GM11168 (cell line): Measurements from ENCODE around the gene CDK14.

Experiments used
- in situ Hi-C: fragments of 300-500 bp; cut with MboI; formaldehyde crosslinking; loops from one replicate; pipeline ENCODE4 v1.12.0; 2022; ENCODE audit warnings: low sequenced_read_pairs; ENCODE audit not compliant: unreplicated experiment

CDK14 gene

GRCh38 chr7:90675982-90676381 is 79.9 kb downstream of the CDK14 start:
- in situ Hi-C loops, result no loop called here

GRCh38 chr7:90677486-90678404 is 81.6 kb downstream of the CDK14 start:
- in situ Hi-C loops, result no loop called here

GRCh38 chr7:90678986-90679385 is 82.9 kb downstream of the CDK14 start:
- in situ Hi-C loops, result no loop called here

- in situ Hi-C loops, result no loop called here
Measured at GRCh38 chr7:90680484-90680883, 84.4 kb downstream of the CDK14 start.

- in situ Hi-C loops, result no loop called here
Measured at GRCh38 chr7:90681336-90682022, 85.4 kb downstream of the CDK14 start.

GRCh38 chr7:90686146-90686545 is 90.0 kb downstream of the CDK14 start:
- in situ Hi-C loops, result no loop called here

GRCh38 chr7:90688810-90689209 is 92.7 kb downstream of the CDK14 start:
- in situ Hi-C loops, result no loop called here

GRCh38 chr7:90689260-90689659 is 93.1 kb downstream of the CDK14 start:
- in situ Hi-C loops, result no loop called here

GRCh38 chr7:90690159-90690858 is 94.2 kb downstream of the CDK14 start:
- in situ Hi-C loops, result no loop called here

GRCh38 chr7:90692396-90692795 is 96.3 kb downstream of the CDK14 start:
- in situ Hi-C loops, result no loop called here

GRCh38 chr7:90692947-90693346 is 96.8 kb downstream of the CDK14 start:
- in situ Hi-C loops, result no loop called here

- in situ Hi-C loops, result no loop called here
Measured at GRCh38 chr7:90693939-90694338, 97.8 kb downstream of the CDK14 start.

GRCh38 chr7:90698616-90699015 is 102.5 kb downstream of the CDK14 start:
- in situ Hi-C loops, result no loop called here

- in situ Hi-C loops, result loop anchor here (10.0 kb wide), 1 partner anchor 324 kb away; no protein-coding TSS in a partner anchor
Measured at GRCh38 chr7:90701021-90701420, 104.9 kb downstream of the CDK14 start.

- in situ Hi-C loops, result loop anchor here (10.0 kb wide), 1 partner anchor 323 kb away; no protein-coding TSS in a partner anchor
Measured at GRCh38 chr7:90701771-90702170, 105.7 kb downstream of the CDK14 start.

GRCh38 chr7:90705391-90706071 is 109.4 kb downstream of the CDK14 start:
- in situ Hi-C loops, result loop anchor here (10.0 kb wide), 1 partner anchor 319 kb away; no protein-coding TSS in a partner anchor

GRCh38 chr7:90706072-90706716 is 110.1 kb downstream of the CDK14 start:
- in situ Hi-C loops, result loop anchor here (10.0 kb wide), 1 partner anchor 319 kb away; no protein-coding TSS in a partner anchor

- in situ Hi-C loops, result loop anchor here (10.0 kb wide), 1 partner anchor 316 kb away; no protein-coding TSS in a partner anchor
Measured at GRCh38 chr7:90708841-90709317, 112.8 kb downstream of the CDK14 start.
